ENCODE measurements around the gene HRH1. TPM values are rescaled to one million over a fixed set of nuclear protein-coding genes. Genes with fewer than 3 reads are reported as not detected.
"Not testable (repeated sequence)": the region's sequence is repeated elsewhere in the genome, so short reads cannot be mapped to it uniquely, and the experiment has no call there.

The HRH1 gene
- total RNA-seq = 16.2 and 22.0 TPM in 2 replicates
- polyA plus RNA-seq = 21.2 and 23.4 TPM in 2 replicates
- polyA plus RNA-seq (2011; cell fraction: cytosol; rRNA removed) = 13.6 and 15.2 TPM in 2 replicates
- 14.4 and 15.0 TPM in 2 replicates for polyA plus RNA-seq (2011; cell fraction: nucleus; rRNA removed)
- 13.6 and 15.6 TPM in 2 replicates for polyA plus RNA-seq (2012)
- 54.7 and 62.5 TPM in 2 replicates for polyA minus RNA-seq
- polyA minus RNA-seq (2011; cell fraction: cytosol; rRNA and poly(A)+ RNA removed) = 4.6 TPM
- 21.1 and 24.5 TPM in 2 replicates for polyA minus RNA-seq (2011; cell fraction: nucleus; rRNA and poly(A)+ RNA removed)
- percentile 74 among the genes with signal in this experiment for Bru-seq, nascent RNA
- BruChase-seq, experiment 1, labeled RNA remaining after a 6-hour chase = percentile 65 among the genes with signal in this experiment
- BruChase-seq, experiment 2, labeled RNA remaining after a 2-hour chase = percentile 77 among the genes with signal in this experiment
- long read RNA-seq, full-length matches to known transcripts = 8 of 97 reads
- long read RNA-seq, partial matches to known transcripts = 8 of 97 reads
- long read RNA-seq, other reads (novel, unspliced or antisense) = 81 of 97 reads

DNA sequence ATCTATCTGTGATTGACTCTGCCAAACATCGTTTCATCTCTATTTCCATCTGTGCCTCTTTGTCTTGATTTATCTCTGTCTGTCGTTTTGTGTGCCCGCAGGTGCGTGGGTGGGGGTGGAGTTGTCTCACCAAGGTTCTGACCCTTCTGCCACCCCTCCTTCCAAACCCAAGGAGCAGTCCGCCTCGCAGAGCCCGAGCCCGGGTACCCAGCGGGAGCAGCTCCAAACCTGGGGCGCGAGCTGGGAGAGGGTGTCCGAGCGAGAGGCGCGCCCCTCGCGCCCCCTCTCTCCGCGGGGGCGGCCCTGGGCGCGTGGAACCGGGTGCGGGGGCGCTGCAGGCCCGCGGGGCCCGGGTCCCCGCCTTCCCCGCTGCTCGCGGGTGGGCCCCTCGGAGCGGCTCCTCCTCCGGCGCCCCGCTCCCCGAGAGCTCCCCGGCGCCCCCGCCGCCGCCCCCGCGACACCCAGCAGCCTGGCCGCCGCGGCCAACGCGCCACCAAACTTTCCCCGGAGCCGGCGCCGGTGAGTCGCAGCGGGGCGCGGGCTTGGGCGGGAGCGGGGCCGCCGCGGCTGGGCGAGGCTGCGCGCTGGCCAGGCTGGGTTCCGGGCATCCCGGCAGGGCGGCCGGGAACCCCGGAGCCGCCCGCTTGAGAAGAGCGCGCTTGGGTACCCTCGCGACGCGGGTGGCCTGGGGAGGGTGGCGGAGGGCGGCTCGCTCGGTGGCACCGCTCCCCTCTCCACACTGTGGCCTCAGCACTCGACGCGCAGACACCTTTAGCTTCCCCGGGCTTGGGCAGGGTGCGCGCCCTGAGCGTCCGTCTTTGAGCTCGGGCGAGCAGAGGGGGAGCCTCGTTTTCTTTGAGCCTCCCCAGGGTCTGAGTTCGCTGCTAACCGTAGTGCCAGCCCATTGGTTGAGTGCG lies at the start of gene HRH1:
HRH1 (plus strand) TSS at position 458 of the 917 bp plus-strand sequence. CDS start 104,545 bp downstream, outside the sequence.
- H3K27ac ChIP-seq (ENCODE audit: insufficient read depth, low read depth, low read length) = peak within 1 kb of the TSS; percentile 62
- no peaks in the 10 kb centered on the region for H4K20me1 ChIP-seq (replicated peaks; ENCODE audit: control insufficient read depth, extremely low read depth, insufficient read depth, low read length)
- ChIA-PET POLR2A (interaction anchor here (0.8 to 1.0 kb wide), 2 partner anchors 41 to 46 kb away, joined by 3 read pairs; no protein-coding TSS in a partner anchor), CTCF (interaction anchor here (0.6 to 5.6 kb wide), 34 partner anchors 10 to 203 kb away, joined by 3 to 96 read pairs (median 5); partner anchors contain the start of gene ATG7)
- intact Hi-C loops (cut with micrococcal nuclease) = no loop called here
- no peaks in the 10 kb centered on the region for H3K9me3 ChIP-seq (replicated peaks; ENCODE audit: control insufficient read depth, insufficient read depth, low read length)
- DNase-seq (ENCODE audit: low read depth, low spot score) = peak; percentile 45
- H3K79me2 ChIP-seq (ENCODE audit: control insufficient read depth, insufficient read depth, low read length) = peaks cover 27% of the 10 kb centered on the region
- no peaks in the 10 kb centered on the region for H3K9me1 ChIP-seq (replicated peaks; ENCODE audit: control insufficient read depth, extremely low read depth, insufficient read depth, low read length)
- FAIRE-seq = peak; percentile 49
- H3K27me3 ChIP-seq (ENCODE audit: control insufficient read depth in 2 of 2, insufficient read depth in 2 of 2, low read length in 2 of 2) = no peaks in the 10 kb centered on the region
- H3K4me1 ChIP-seq (ENCODE audit: control insufficient read depth, extremely low read depth, insufficient read depth, low read length) = peaks cover 13% of the 10 kb centered on the region
- H3K4me2 ChIP-seq (ENCODE audit: insufficient read depth, low read length) = peak within 1 kb of the TSS; percentile 84
- H2AFZ ChIP-seq (ENCODE audit: low read depth, low read length) = peak within 1 kb of the TSS; percentile 69
- no TSS peak for BruUV-seq (replicated peaks)
- peak; percentile 15 for TF ChIP-seq POLR2AphosphoS5 (IDR thresholded peaks at IDR 0.05; ENCODE audit: insufficient read depth, low read depth, low read length)
- TF ChIP-seq MYC (IDR thresholded peaks at IDR 0.05; ENCODE audit: low read depth, low read length) = no peak
- H3K4me3 ChIP-seq (replicated peaks in 1 of 3; ENCODE audit: insufficient read depth in 1 of 3, low read depth in 1 of 3, low read length in 3 of 3) = peak within 1 kb of the TSS; percentile 53 to 79 (median 78)
- dilution Hi-C loops (cut with MboI; ENCODE audit: extremely low pct_ligation_motif_present, low sequenced_read_pairs) = no loop called here
- no peaks in the 10 kb centered on the region for H3K36me3 ChIP-seq (ENCODE audit: control insufficient read depth in 2 of 2, extremely low read depth in 1 of 2, insufficient read depth in 2 of 2, low read length in 2 of 2)
- peak within 1 kb of the TSS; percentile 66 for H3K9ac ChIP-seq (replicated peaks; ENCODE audit: extremely low read depth, insufficient read depth, low read length)

GRCh38 chr3:11113316-11113715 lies 41.0 kb upstream of the HRH1 start:
- H3K9me3 ChIP-seq (replicated peaks; ENCODE audit: control insufficient read depth, insufficient read depth, low read length); intact Hi-C loops (cut with micrococcal nuclease); DNase-seq (ENCODE audit: low read depth, low spot score); H3K36me3 ChIP-seq (ENCODE audit: control insufficient read depth in 2 of 2, extremely low read depth in 1 of 2, insufficient read depth in 2 of 2, low read length in 2 of 2); H3K9ac ChIP-seq (replicated peaks; ENCODE audit: extremely low read depth, insufficient read depth, low read length); CTCF ChIA-PET; H3K79me2 ChIP-seq (ENCODE audit: control insufficient read depth, insufficient read depth, low read length); H2AFZ ChIP-seq (ENCODE audit: low read depth, low read length); H3K27ac ChIP-seq (ENCODE audit: insufficient read depth, low read depth, low read length); FAIRE-seq; POLR2A ChIA-PET; H4K20me1 ChIP-seq (replicated peaks; ENCODE audit: control insufficient read depth, extremely low read depth, insufficient read depth, low read length); dilution Hi-C loops (cut with MboI; ENCODE audit: extremely low pct_ligation_motif_present, low sequenced_read_pairs); H3K4me2 ChIP-seq (ENCODE audit: insufficient read depth, low read length); H3K4me3 ChIP-seq (replicated peaks in 1 of 3; ENCODE audit: insufficient read depth in 1 of 3, low read depth in 1 of 3, low read length in 3 of 3); H3K9me1 ChIP-seq (replicated peaks; ENCODE audit: control insufficient read depth, extremely low read depth, insufficient read depth, low read length); H3K4me1 ChIP-seq (ENCODE audit: control insufficient read depth, extremely low read depth, insufficient read depth, low read length); BruUV-seq (replicated peaks): not testable (repeated sequence)
- peaks cover 0 to 12% of the 10 kb centered on the region in 2 experiments for H3K27me3 ChIP-seq (ENCODE audit: control insufficient read depth in 2 of 2, insufficient read depth in 2 of 2, low read length in 2 of 2)
